HEK293 (cell line): ENCODE measurements around the gene PLK1.

ENCODE experiments used
- KLF1 ChIP-seq: fragments of 450-650 bp; formaldehyde crosslinking; IDR thresholded peaks from 2 replicates; pipeline ENCODE4 v1.5.1; 2016; ENCODE audit warnings: missing biosample characterization, missing genetic modification characterization
- KLF10 ChIP-seq: fragments of 450-650 bp; IDR thresholded peaks from 2 replicates; pipeline ENCODE4 v1.5.1; 2018; ENCODE audit warnings: missing biosample characterization, mild to moderate bottlenecking, missing genetic modification characterization
- MYNN ChIP-seq: fragments of 450-650 bp; formaldehyde crosslinking; IDR thresholded peaks from 2 replicates; pipeline ENCODE4 v1.5.1; 2016; ENCODE audit warnings: missing biosample characterization, missing genetic modification characterization, borderline replicate concordance
- RBAK ChIP-seq: fragments of 450-650 bp; formaldehyde crosslinking; IDR thresholded peaks from 2 replicates; pipeline ENCODE4 v1.5.1; 2016; ENCODE audit warnings: missing biosample characterization, missing genetic modification characterization
- SP2 ChIP-seq: fragments of 450-650 bp; formaldehyde crosslinking; IDR thresholded peaks from 2 replicates; pipeline ENCODE4 v1.5.1; 2016; ENCODE audit warnings: missing biosample characterization, missing genetic modification characterization
- ZBTB17 ChIP-seq: fragments of 450-650 bp; formaldehyde crosslinking; IDR thresholded peaks from 2 replicates; pipeline ENCODE4 v1.5.1; 2016; ENCODE audit warnings: missing biosample characterization, missing genetic modification characterization
- ZEB2 ChIP-seq: fragments of 450-650 bp; formaldehyde crosslinking; IDR thresholded peaks from 2 replicates; pipeline ENCODE4 v1.5.1; 2016; ENCODE audit warnings: missing biosample characterization, missing genetic modification characterization
- ZNF10 ChIP-seq: fragments of 450-650 bp; formaldehyde crosslinking; IDR thresholded peaks from 2 replicates; pipeline ENCODE4 v1.5.1; 2017; ENCODE audit warnings: missing biosample characterization, missing genetic modification characterization
- ZNF114 ChIP-seq: fragments of 450-650 bp; formaldehyde crosslinking; IDR thresholded peaks from 2 replicates; pipeline ENCODE4 v1.5.0; 2017; ENCODE audit warnings: missing biosample characterization, missing genetic modification characterization
- ZNF121 ChIP-seq: fragments of 450-650 bp; formaldehyde crosslinking; IDR thresholded peaks from 2 replicates; pipeline ENCODE4 v1.5.1; 2016; ENCODE audit warnings: missing biosample characterization, missing genetic modification characterization
- ZNF157 ChIP-seq: fragments of 450-650 bp; formaldehyde crosslinking; IDR thresholded peaks from 2 replicates; pipeline ENCODE4 v1.5.1; 2016; ENCODE audit warnings: missing biosample characterization, missing genetic modification characterization
- ZNF19 ChIP-seq: fragments of 450-650 bp; formaldehyde crosslinking; IDR thresholded peaks from 2 replicates; pipeline ENCODE4; 2016; ENCODE audit warnings: missing biosample characterization, missing genetic modification characterization, low read depth
- ZNF2 ChIP-seq: fragments of 450-650 bp; formaldehyde crosslinking; IDR thresholded peaks from 2 replicates; pipeline ENCODE4 v1.5.1; 2016; ENCODE audit warnings: missing biosample characterization, missing genetic modification characterization
- ZNF311 ChIP-seq: fragments of 450-650 bp; formaldehyde crosslinking; IDR thresholded peaks from 2 replicates; pipeline ENCODE4 v1.5.1; 2017; ENCODE audit warnings: missing biosample characterization, missing genetic modification characterization, borderline replicate concordance
- ZNF341 ChIP-seq: fragments of 450-650 bp; formaldehyde crosslinking; IDR thresholded peaks from 2 replicates; pipeline ENCODE4; 2016; ENCODE audit warnings: low read depth, missing biosample characterization, missing genetic modification characterization
- ZNF394 ChIP-seq: fragments of 450-650 bp; formaldehyde crosslinking; IDR thresholded peaks from 2 replicates; pipeline ENCODE4 v1.5.1; 2016; ENCODE audit warnings: missing biosample characterization, missing genetic modification characterization, mild to moderate bottlenecking, moderate library complexity, borderline replicate concordance
- ZNF433 ChIP-seq: fragments of 450-650 bp; formaldehyde crosslinking; IDR thresholded peaks from 2 replicates; pipeline ENCODE4 v1.5.1; 2016; ENCODE audit warnings: missing biosample characterization, missing genetic modification characterization, low read depth
- ZNF514 ChIP-seq: fragments of 450-650 bp; formaldehyde crosslinking; IDR thresholded peaks from 2 replicates; pipeline ENCODE4 v1.5.1; 2016; ENCODE audit warnings: missing biosample characterization, missing genetic modification characterization
- ZNF530 ChIP-seq: fragments of 450-650 bp; formaldehyde crosslinking; IDR thresholded peaks from 2 replicates; pipeline ENCODE4 v1.5.1; 2016; ENCODE audit warnings: low read depth, missing biosample characterization, missing genetic modification characterization
- ZNF596 ChIP-seq: fragments of 450-650 bp; IDR thresholded peaks from 2 replicates; pipeline ENCODE4 v1.5.0; 2018; ENCODE audit warnings: missing biosample characterization, mild to moderate bottlenecking, missing genetic modification characterization, moderate library complexity
- ZNF629 ChIP-seq: fragments of 450-650 bp; formaldehyde crosslinking; IDR thresholded peaks from 2 replicates; pipeline ENCODE4 v1.5.1; 2017; ENCODE audit warnings: missing biosample characterization, missing genetic modification characterization
- ZNF747 ChIP-seq: fragments of 450-650 bp; formaldehyde crosslinking; IDR thresholded peaks from 2 replicates; pipeline ENCODE4 v1.5.1; 2016; ENCODE audit warnings: missing biosample characterization, missing genetic modification characterization
- ZNF76 ChIP-seq: fragments of 450-650 bp; formaldehyde crosslinking; IDR thresholded peaks from 2 replicates; pipeline ENCODE4; 2016; ENCODE audit warnings: low read depth, missing biosample characterization, missing genetic modification characterization, borderline replicate concordance
- TF ChIP-seq, protein P1 (sequence below): fragments of 450-650 bp; formaldehyde crosslinking; IDR thresholded peaks from 2 replicates; pipeline ENCODE4 v1.5.1; 2016; ENCODE audit warnings: missing biosample characterization, missing genetic modification characterization, low read depth
- TF ChIP-seq, protein P2 (sequence below): fragments of 450-650 bp; formaldehyde crosslinking; IDR thresholded peaks from 2 replicates; pipeline ENCODE4 v1.5.1; 2016; ENCODE audit warnings: missing biosample characterization, missing genetic modification characterization
- TF ChIP-seq, protein P3 (sequence below): fragments of 450-650 bp; IDR thresholded peaks from 2 replicates; pipeline ENCODE4 v1.5.1; 2018; ENCODE audit warnings: missing biosample characterization, mild to moderate bottlenecking, missing genetic modification characterization
- TF ChIP-seq, protein P4 (sequence below): fragments of 450-650 bp; formaldehyde crosslinking; IDR thresholded peaks from 2 replicates; pipeline ENCODE4 v1.5.1; 2016; ENCODE audit warnings: missing biosample characterization, missing genetic modification characterization
- TF ChIP-seq, protein P5 (sequence below): fragments of 450-650 bp; formaldehyde crosslinking; IDR thresholded peaks from 2 replicates; pipeline ENCODE4 v1.5.1; 2016; ENCODE audit warnings: missing biosample characterization, missing genetic modification characterization
- TF ChIP-seq, protein P6 (sequence below): sonication (generic); formaldehyde crosslinking; IDR thresholded peaks from 2 replicates; pipeline ENCODE4 v1.8.1; 2022; ENCODE audit warnings: mild to moderate bottlenecking, moderate library complexity, missing genetic modification reagents

PLK1 gene

DNA sequence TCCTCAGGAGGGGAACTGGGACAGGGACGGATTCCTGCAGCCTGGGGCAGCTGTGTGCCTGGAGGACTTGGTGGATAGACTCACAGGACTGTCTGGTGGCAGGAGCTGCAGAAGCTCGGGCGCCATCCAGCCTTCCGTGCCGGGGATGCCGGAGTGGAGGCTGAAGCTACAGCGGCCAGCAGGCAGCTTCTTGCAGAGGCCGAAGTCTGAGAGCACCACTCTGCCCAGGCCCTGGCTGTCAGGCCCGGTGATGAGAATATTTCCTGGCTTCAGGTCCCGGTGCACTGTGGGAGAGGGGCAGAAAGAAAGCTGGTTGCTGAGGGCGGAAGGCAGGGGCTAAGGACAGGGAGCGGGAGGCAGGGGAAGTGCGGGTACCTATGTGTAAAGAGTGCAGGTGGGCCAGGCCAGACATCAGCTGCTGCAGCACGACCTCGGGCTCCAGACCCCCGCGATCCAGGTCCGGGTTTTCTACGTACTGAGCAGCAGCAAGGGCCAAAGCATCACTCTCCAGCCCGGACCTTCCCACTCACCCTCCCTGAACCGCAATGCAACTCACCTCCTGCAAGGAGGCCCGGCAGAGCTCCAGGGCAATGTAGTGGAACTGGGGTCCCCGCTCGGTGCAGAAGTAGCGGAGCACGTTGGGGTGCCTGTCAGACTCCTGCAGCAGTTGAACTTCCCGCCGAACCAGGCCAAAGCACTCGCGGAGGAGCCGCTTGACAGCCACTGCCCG, 16.1 kb downstream of the PLK1 start (continued):
- TF ChIP-seq, protein P1, sequence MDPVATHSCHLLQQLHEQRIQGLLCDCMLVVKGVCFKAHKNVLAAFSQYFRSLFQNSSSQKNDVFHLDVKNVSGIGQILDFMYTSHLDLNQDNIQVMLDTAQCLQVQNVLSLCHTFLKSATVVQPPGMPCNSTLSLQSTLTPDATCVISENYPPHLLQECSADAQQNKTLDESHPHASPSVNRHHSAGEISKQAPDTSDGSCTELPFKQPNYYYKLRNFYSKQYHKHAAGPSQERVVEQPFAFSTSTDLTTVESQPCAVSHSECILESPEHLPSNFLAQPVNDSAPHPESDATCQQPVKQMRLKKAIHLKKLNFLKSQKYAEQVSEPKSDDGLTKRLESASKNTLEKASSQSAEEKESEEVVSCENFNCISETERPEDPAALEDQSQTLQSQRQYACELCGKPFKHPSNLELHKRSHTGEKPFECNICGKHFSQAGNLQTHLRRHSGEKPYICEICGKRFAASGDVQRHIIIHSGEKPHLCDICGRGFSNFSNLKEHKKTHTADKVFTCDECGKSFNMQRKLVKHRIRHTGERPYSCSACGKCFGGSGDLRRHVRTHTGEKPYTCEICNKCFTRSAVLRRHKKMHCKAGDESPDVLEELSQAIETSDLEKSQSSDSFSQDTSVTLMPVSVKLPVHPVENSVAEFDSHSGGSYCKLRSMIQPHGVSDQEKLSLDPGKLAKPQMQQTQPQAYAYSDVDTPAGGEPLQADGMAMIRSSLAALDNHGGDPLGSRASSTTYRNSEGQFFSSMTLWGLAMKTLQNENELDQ (tag by site-specific recombination): no peak
- no peak for TF ChIP-seq SP2
- no peak for TF ChIP-seq ZNF514 (tag by site-specific recombination)
- no peak for TF ChIP-seq ZNF311 (tag by site-specific recombination)
- TF ChIP-seq ZEB2: no peak
- no peak for TF ChIP-seq ZNF596 (tag by site-specific recombination)
- TF ChIP-seq ZBTB17 (tag by site-specific recombination): peak; percentile 75
- TF ChIP-seq, protein P2, sequence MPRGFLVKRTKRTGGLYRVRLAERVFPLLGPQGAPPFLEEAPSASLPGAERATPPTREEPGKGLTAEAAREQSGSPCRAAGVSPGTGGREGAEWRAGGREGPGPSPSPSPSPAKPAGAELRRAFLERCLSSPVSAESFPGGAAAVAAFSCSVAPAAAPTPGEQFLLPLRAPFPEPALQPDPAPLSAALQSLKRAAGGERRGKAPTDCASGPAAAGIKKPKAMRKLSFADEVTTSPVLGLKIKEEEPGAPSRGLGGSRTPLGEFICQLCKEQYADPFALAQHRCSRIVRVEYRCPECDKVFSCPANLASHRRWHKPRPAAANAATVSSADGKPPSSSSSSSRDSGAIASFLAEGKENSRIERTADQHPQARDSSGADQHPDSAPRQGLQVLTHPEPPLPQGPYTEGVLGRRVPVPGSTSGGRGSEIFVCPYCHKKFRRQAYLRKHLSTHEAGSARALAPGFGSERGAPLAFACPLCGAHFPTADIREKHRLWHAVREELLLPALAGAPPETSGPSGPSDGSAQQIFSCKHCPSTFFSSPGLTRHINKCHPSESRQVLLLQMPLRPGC (tag by site-specific recombination): no peak
- no peak for TF ChIP-seq ZNF530 (tag by site-specific recombination)
- TF ChIP-seq ZNF121: no peak
- TF ChIP-seq, protein P3, sequence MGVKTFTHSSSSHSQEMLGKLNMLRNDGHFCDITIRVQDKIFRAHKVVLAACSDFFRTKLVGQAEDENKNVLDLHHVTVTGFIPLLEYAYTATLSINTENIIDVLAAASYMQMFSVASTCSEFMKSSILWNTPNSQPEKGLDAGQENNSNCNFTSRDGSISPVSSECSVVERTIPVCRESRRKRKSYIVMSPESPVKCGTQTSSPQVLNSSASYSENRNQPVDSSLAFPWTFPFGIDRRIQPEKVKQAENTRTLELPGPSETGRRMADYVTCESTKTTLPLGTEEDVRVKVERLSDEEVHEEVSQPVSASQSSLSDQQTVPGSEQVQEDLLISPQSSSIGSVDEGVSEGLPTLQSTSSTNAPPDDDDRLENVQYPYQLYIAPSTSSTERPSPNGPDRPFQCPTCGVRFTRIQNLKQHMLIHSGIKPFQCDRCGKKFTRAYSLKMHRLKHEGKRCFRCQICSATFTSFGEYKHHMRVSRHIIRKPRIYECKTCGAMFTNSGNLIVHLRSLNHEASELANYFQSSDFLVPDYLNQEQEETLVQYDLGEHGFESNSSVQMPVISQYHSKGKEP (tag by site-specific recombination): no peak
- TF ChIP-seq ZNF19 (tag by site-specific recombination): no peak
- TF ChIP-seq ZNF394: no peak
- 0 out of 2 replicates have a peak, but pooled peaks have one; percentile 22 for TF ChIP-seq ZNF629 (tag by site-specific recombination)
- no peak for TF ChIP-seq ZNF433 (tag by site-specific recombination)
- TF ChIP-seq, protein P4, sequence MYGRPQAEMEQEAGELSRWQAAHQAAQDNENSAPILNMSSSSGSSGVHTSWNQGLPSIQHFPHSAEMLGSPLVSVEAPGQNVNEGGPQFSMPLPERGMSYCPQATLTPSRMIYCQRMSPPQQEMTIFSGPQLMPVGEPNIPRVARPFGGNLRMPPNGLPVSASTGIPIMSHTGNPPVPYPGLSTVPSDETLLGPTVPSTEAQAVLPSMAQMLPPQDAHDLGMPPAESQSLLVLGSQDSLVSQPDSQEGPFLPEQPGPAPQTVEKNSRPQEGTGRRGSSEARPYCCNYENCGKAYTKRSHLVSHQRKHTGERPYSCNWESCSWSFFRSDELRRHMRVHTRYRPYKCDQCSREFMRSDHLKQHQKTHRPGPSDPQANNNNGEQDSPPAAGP: peak; percentile 82
- no peak for TF ChIP-seq ZNF747
- TF ChIP-seq ZNF157: no peak
- TF ChIP-seq, protein P5, sequence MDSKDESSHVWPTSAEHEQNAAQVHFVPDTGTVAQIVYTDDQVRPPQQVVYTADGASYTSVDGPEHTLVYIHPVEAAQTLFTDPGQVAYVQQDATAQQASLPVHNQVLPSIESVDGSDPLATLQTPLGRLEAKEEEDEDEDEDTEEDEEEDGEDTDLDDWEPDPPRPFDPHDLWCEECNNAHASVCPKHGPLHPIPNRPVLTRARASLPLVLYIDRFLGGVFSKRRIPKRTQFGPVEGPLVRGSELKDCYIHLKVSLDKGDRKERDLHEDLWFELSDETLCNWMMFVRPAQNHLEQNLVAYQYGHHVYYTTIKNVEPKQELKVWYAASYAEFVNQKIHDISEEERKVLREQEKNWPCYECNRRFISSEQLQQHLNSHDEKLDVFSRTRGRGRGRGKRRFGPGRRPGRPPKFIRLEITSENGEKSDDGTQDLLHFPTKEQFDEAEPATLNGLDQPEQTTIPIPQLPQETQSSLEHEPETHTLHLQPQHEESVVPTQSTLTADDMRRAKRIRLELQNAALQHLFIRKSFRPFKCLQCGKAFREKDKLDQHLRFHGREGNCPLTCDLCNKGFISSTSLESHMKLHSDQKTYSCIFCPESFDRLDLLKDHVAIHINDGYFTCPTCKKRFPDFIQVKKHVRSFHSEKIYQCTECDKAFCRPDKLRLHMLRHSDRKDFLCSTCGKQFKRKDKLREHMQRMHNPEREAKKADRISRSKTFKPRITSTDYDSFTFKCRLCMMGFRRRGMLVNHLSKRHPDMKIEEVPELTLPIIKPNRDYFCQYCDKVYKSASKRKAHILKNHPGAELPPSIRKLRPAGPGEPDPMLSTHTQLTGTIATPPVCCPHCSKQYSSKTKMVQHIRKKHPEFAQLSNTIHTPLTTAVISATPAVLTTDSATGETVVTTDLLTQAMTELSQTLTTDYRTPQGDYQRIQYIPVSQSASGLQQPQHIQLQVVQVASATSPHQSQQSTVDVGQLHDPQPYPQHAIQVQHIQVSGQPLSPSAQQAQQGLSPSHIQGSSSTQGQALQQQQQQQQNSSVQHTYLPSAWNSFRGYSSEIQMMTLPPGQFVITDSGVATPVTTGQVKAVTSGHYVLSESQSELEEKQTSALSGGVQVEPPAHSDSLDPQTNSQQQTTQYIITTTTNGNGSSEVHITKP: 0 out of 2 replicates have a peak, but pooled peaks have one; percentile 33
- no peak for TF ChIP-seq KLF1 (tag by site-specific recombination)
- TF ChIP-seq ZNF10 (tag by site-specific recombination): peak; percentile 46; the same call in 1 of the 2 replicates
- TF ChIP-seq ZNF76 (tag by site-specific recombination): peak; percentile 48; the same call in 1 of the 2 replicates
- TF ChIP-seq, protein P6, sequence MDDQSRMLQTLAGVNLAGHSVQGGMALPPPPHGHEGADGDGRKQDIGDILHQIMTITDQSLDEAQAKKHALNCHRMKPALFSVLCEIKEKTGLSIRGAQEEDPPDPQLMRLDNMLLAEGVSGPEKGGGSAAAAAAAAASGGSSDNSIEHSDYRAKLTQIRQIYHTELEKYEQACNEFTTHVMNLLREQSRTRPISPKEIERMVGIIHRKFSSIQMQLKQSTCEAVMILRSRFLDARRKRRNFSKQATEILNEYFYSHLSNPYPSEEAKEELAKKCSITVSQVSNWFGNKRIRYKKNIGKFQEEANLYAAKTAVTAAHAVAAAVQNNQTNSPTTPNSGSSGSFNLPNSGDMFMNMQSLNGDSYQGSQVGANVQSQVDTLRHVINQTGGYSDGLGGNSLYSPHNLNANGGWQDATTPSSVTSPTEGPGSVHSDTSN (CRISPR knock-in tag): no peak
- TF ChIP-seq MYNN (tag by site-specific recombination): no peak
- no peak for TF ChIP-seq ZNF341 (tag by site-specific recombination)
- TF ChIP-seq RBAK (tag by site-specific recombination): no peak
- TF ChIP-seq ZNF114 (tag by site-specific recombination): no peak
- 0 out of 2 replicates have a peak, but pooled peaks have one; percentile 38 for TF ChIP-seq ZNF2 (tag by site-specific recombination)
- no peak for TF ChIP-seq KLF10 (tag by site-specific recombination)
